Testis (tissue), 3 donors: Measurements from ENCODE around the gene BTRC. TPM values are rescaled to one million over a fixed set of nuclear protein-coding genes. Genes with fewer than 3 reads are reported as not detected.
"Not testable (repeated sequence)": the region's sequence is repeated elsewhere in the genome, so short reads cannot be mapped to it uniquely, and the experiment has no call there.

Source experiments
- DNase-seq: peaks from one replicate; pipeline ENCODE4 v3.0.0-alpha.2; 2019
- H3K27ac ChIP-seq, 2 donors: fragments of 200-600 bp; sonication (generic); one replicate each; pipeline ENCODE4 v1.5.1; 2019
- H3K27me3 ChIP-seq: fragments of 200-600 bp; sonication (generic); one replicate; pipeline ENCODE4 v1.5.1; 2019
- H3K36me3 ChIP-seq: fragments of 200-600 bp; sonication (generic); one replicate; pipeline ENCODE4 v1.5.1; 2017; ENCODE audit warnings: low read depth; ENCODE audit errors: missing control alignments
- H3K4me1 ChIP-seq: fragments of 200-600 bp; sonication (generic); one replicate; pipeline ENCODE4 v1.5.1; 2019
- H3K4me3 ChIP-seq, 2 donors: fragments of 200-600 bp; sonication (generic); one replicate each; pipeline ENCODE4 v1.5.1; 2017 to 2019
- H3K9me3 ChIP-seq: fragments of 200-600 bp; sonication (generic); one replicate; pipeline ENCODE4 v1.5.1; 2017
- CTCF ChIP-seq, 3 experiments: fragments of 450-650 bp in 2 of 3; fragments of 200-600 bp in 1 of 3; sonication (generic) in 1 of 3; IDR thresholded peaks; one replicate each; pipeline ENCODE4 v1.5.1; 2016 to 2019; ENCODE audit warnings: antibody characterized with exemption in 3 of 3, mild to moderate bottlenecking in 2 of 3, moderate library complexity in 1 of 3
- POLR2A ChIP-seq: fragments of 450-650 bp; IDR thresholded peaks from one replicate; pipeline ENCODE4 v1.6.1; 2017; ENCODE audit warnings: antibody characterized with exemption, mild to moderate bottlenecking, moderate library complexity
- WGBS, 2 donors: methylation state at CpG; one replicate each; pipeline ENCODE4 v1.1.5; 2018; 5-methylcytosine and 5-hydroxymethylcytosine counted together
- intact Hi-C: fragments of 100-400 bp; cut with DNase I; formaldehyde crosslinking; loops from one replicate; pipeline ENCODE4 v1.15.1; 2023; ENCODE audit warnings: low total_unique reads
- polyA plus RNA-seq: library from polyadenylated mRNA; stranded (reverse); fragments of 350-450 nt; fragmentation: Illumina TruSeq; extraction: RNeasy Lipid Tissue Mini Kit (QIAGEN cat#74804); gene quantifications from one replicate; pipeline ENCODE4 v1.2.3, GENCODE V29; 2014; ENCODE audit warnings: low read depth, low replicate concordance; ENCODE audit not compliant: insufficient read depth
- total RNA-seq, 2 donors: library from RNA; depleted of rRNA; stranded (reverse); fragments of >200 nt; gene quantifications; one replicate each; pipeline ENCODE4 v1.2.3, GENCODE V29; 2016

BTRC gene
- total and polyA plus RNA-seq, 3 donors from 2014 or later = 40.0 to 43.8 (median 41.0) TPM

- WGBS, 2 donors = 66 to 80% methylated on average over 4 of the region's 4 CpGs
- Histone ChIP-seq H3K4me1 (peaks cover 16% of the 10 kb centered on the region), H3K36me3 (no peaks in the 10 kb centered on the region), H3K4me3 (no peak overlapping the region), H3K27ac (peak overlapping the region; percentile 61), H3K27me3 (no peaks in the 10 kb centered on the region), H3K9me3 (no peaks in the 10 kb centered on the region)
- intact Hi-C loops = no loop called here
- TF ChIP-seq CTCF (IDR thresholded peaks at IDR 0.05) = no peak
- TF ChIP-seq POLR2A = no peak
- DNase-seq = no peak
These were observed 32.8 kb downstream of the BTRC start for GRCh38 chr10:101386659-101387259.

GRCh38 chr10:101388676-101389276 is 34.8 kb downstream of the BTRC start:
- H3K4me1 ChIP-seq = peaks cover 16% of the 10 kb centered on the region
- DNase-seq = no peak
- WGBS, 2 donors = 86 to 88% methylated on average over 2 of the region's 2 CpGs
- H3K4me3 ChIP-seq = no peak overlapping the region
- no peaks in the 10 kb centered on the region for H3K36me3 ChIP-seq
- no peaks in the 10 kb centered on the region for H3K9me3 ChIP-seq
- intact Hi-C loops = no loop called here
- no peaks in the 10 kb centered on the region for H3K27me3 ChIP-seq
- TF ChIP-seq CTCF (IDR thresholded peaks at IDR 0.05) (no peak), POLR2A (no peak)
- no peak overlapping the region for H3K27ac ChIP-seq

GRCh38 chr10:101389532-101389931 is 35.6 kb downstream of the BTRC start:
- intact Hi-C loops, H3K27ac ChIP-seq: not testable (repeated sequence)
- WGBS, 2 donors = 100% methylated on average over 2 of the region's 2 CpGs

GRCh38 chr10:101389986-101390531 is 36.1 kb downstream of the BTRC start:
- Histone ChIP-seq H3K36me3 (no peaks in the 10 kb centered on the region), H3K9me3 (no peaks in the 10 kb centered on the region), H3K27me3 (no peaks in the 10 kb centered on the region), H3K4me3 (no peak overlapping the region), H3K4me1 (peaks cover 16% of the 10 kb centered on the region), H3K27ac (no peak overlapping the region)
- DNase-seq = no peak
- 92 to 96% methylated on average over 10 of the region's 10 CpGs for WGBS, 2 donors
- intact Hi-C loops = no loop called here
- TF ChIP-seq CTCF (IDR thresholded peaks at IDR 0.05) (no peak), POLR2A (no peak)

More at GRCh38 chr10:101389532-101389931, 35.6 kb downstream of the BTRC start:
- not testable (repeated sequence) for H3K36me3 ChIP-seq, DNase-seq, H3K4me3 ChIP-seq, H3K9me3 ChIP-seq, H3K27me3 ChIP-seq
- H3K4me1 ChIP-seq = peaks cover 16% of the 10 kb centered on the region

GRCh38 chr10:101393378-101393777 is 39.4 kb downstream of the BTRC start:
- H3K27me3 ChIP-seq = no peaks in the 10 kb centered on the region
- H3K36me3 ChIP-seq = no peaks in the 10 kb centered on the region
- no peak for TF ChIP-seq CTCF (IDR thresholded peaks at IDR 0.05)
- TF ChIP-seq POLR2A = no peak
- no peak overlapping the region for H3K4me3 ChIP-seq
- H3K4me1 ChIP-seq = no peaks in the 10 kb centered on the region
- DNase-seq = no peak
- H3K9me3 ChIP-seq = no peaks in the 10 kb centered on the region
- intact Hi-C loops = no loop called here
- no peak overlapping the region for H3K27ac ChIP-seq
- WGBS, 2 donors = 67 to 68% methylated on average over 2 of the region's 2 CpGs
